HG02870 (cell line): ENCODE measurements around the gene PCDHGB7.
"Not testable (repeated sequence)": the region's sequence is repeated elsewhere in the genome, so short reads cannot be mapped to it uniquely, and the experiment has no call there.

Experiments used
- ATAC-seq: cut with Tn5 transposase; IDR thresholded peaks from one replicate; pipeline ENCODE4 v1.9.1; 2021; ENCODE audit warnings: mild to moderate bottlenecking, moderate library complexity; ENCODE audit not compliant: unreplicated experiment

Gene PCDHGB7

GRCh38 chr5:141417494-141418172 lies at the start of gene PCDHGB7:
TSS of gene PCDHGB7 (plus strand) at chr5:141417677. CDS start at chr5:141417860, 183 bp downstream.
- ATAC-seq = peak; percentile 51

- peak; percentile 100 for ATAC-seq
Observed at GRCh38 chr5:141369994-141370848, 47.3 kb upstream of the PCDHGB7 start, which contains the start of gene PCDHGB3. TSS of gene PCDHGB3 (plus strand) at chr5:141370242. CDS start at chr5:141370395, 153 bp downstream.

- no peak for ATAC-seq
Observed at GRCh38 chr5:141371572-141372475, 45.7 kb upstream of the PCDHGB7 start.

- no peak for ATAC-seq
Observed at GRCh38 chr5:141373673-141374317, 43.7 kb upstream of the PCDHGB7 start, which contains the start of gene PCDHGA6. TSS of gene PCDHGA6 (plus strand) at chr5:141373891. CDS start at chr5:141374084, 193 bp downstream.

GRCh38 chr5:141374627-141375026 lies 42.9 kb upstream of the PCDHGB7 start:
- ATAC-seq = no peak

- not testable (repeated sequence) for ATAC-seq
Observed at GRCh38 chr5:141375444-141376155, 41.9 kb upstream of the PCDHGB7 start.

- no peak for ATAC-seq
Observed at GRCh38 chr5:141382469-141383294, 34.8 kb upstream of the PCDHGB7 start, which contains the start of gene PCDHGA7. TSS of gene PCDHGA7 (plus strand) at chr5:141382742. CDS start at chr5:141382900, 158 bp downstream.

- no peak for ATAC-seq
Observed at GRCh38 chr5:141383345-141383744, 34.1 kb upstream of the PCDHGB7 start.

- no peak for ATAC-seq
Observed at GRCh38 chr5:141384471-141385267, 32.8 kb upstream of the PCDHGB7 start.

- ATAC-seq = not testable (repeated sequence)
Observed at GRCh38 chr5:141387557-141388311, 29.7 kb upstream of the PCDHGB7 start, which contains the start of gene PCDHGB4. TSS of gene PCDHGB4 (plus strand) at chr5:141387698. CDS start at chr5:141387885, 187 bp downstream.

- ATAC-seq = no peak
Observed at GRCh38 chr5:141388661-141389060, 28.8 kb upstream of the PCDHGB7 start.

GRCh38 chr5:141389153-141390042 lies 28.1 kb upstream of the PCDHGB7 start:
- no peak for ATAC-seq

- no peak for ATAC-seq
Observed at GRCh38 chr5:141392429-141393198, 24.9 kb upstream of the PCDHGB7 start, which contains the start of gene PCDHGA8. TSS of gene PCDHGA8 (plus strand) at chr5:141392633. CDS start at chr5:141392814, 181 bp downstream.

GRCh38 chr5:141393267-141393666 lies 24.2 kb upstream of the PCDHGB7 start:
- ATAC-seq = no peak
